ENCODE measurements around the gene TPR.
"Not testable (repeated sequence)": the region's sequence is repeated elsewhere in the genome, so short reads cannot be mapped to it uniquely, and the experiment has no call there.

DNA sequence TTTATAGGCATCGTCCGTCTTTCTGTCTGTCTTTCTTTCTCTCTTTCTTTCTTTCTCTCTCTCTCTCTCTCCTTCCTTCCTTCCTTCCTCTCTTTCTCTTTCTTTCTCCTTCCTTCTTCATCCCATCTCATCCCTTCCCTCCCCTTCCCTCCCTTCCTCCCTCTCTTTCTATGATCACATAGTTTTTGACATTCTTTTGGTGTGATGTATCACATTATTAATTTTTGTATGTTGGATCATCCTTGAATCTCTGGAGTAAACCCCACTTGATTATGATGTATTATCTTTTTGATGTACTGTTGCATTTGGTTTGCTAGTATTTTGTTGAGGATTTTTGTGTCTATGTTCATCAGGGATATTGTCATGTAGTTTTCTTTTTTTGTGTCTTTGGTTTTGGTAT is 26.4 kb upstream of the TPR start:
- TF ChIP-seq, protein P1, sequence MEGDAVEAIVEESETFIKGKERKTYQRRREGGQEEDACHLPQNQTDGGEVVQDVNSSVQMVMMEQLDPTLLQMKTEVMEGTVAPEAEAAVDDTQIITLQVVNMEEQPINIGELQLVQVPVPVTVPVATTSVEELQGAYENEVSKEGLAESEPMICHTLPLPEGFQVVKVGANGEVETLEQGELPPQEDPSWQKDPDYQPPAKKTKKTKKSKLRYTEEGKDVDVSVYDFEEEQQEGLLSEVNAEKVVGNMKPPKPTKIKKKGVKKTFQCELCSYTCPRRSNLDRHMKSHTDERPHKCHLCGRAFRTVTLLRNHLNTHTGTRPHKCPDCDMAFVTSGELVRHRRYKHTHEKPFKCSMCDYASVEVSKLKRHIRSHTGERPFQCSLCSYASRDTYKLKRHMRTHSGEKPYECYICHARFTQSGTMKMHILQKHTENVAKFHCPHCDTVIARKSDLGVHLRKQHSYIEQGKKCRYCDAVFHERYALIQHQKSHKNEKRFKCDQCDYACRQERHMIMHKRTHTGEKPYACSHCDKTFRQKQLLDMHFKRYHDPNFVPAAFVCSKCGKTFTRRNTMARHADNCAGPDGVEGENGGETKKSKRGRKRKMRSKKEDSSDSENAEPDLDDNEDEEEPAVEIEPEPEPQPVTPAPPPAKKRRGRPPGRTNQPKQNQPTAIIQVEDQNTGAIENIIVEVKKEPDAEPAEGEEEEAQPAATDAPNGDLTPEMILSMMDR (IDR thresholded peaks at IDR 0.05), result not testable (repeated sequence)
- TF ChIP-seq EP300, POLR2A (IDR thresholded peaks at IDR 0.05): not testable (repeated sequence)

All from ovary (tissue), 3 donors.